Heart right ventricle (tissue), 16 donors: ENCODE data around the gene EFNA3. TPM values are rescaled to one million over a fixed set of nuclear protein-coding genes. Genes with fewer than 3 reads are reported as not detected.
A peak's percentile ranks its signal among the peaks of the same experiment; 100 is the strongest.

Experiments
- ATAC-seq, 8 donors: fragments of 200-7000 bp; cut with Tn5 transposase; one replicate each; pipeline ENCODE4 v1.9.1; 2020; ENCODE audit warnings: mild to moderate bottlenecking in 8 of 8, moderate library complexity in 8 of 8, moderate number of reproducible peaks in 1 of 8
- DNase-seq, 2 donors: peaks; one replicate each; pipeline ENCODE4 v3.0.0-alpha.2; 2020
- H3K27ac ChIP-seq, 10 donors: fragments of 200-600 bp; sonication (generic) in 2 of 10; one replicate each; pipeline versions ENCODE4 v1.5.0 to v1.8.0; 2020 to 2022; ENCODE audit warnings: mild to moderate bottlenecking in 3 of 10
- H3K27me3 ChIP-seq, 7 donors: fragments of 200-600 bp; one replicate each; pipeline ENCODE4 v1.8.0; 2021 to 2022; ENCODE audit warnings: mild to moderate bottlenecking in 2 of 7
- H3K36me3 ChIP-seq, 9 donors: fragments of 200-600 bp; sonication (generic) in 1 of 9; one replicate each; pipeline versions ENCODE4 v1.5.0 to v1.8.0; 2020 to 2022; ENCODE audit warnings: mild to moderate bottlenecking in 2 of 9
- H3K4me1 ChIP-seq, 9 donors: fragments of 200-600 bp; sonication (generic) in 1 of 9; one replicate each; pipeline versions ENCODE4 v1.5.0 to v1.8.0; 2020 to 2022; ENCODE audit warnings: mild to moderate bottlenecking in 4 of 9
- H3K4me3 ChIP-seq, 10 donors: fragments of 200-600 bp; sonication (generic) in 2 of 10; one replicate each; pipeline versions ENCODE4 v1.5.0 to v1.8.0; 2020 to 2022; ENCODE audit warnings: mild to moderate bottlenecking in 7 of 10, moderate library complexity in 2 of 10
- H3K9me3 ChIP-seq, 11 donors: fragments of 200-600 bp in 10 of 11; sonication (generic) in 2 of 11; one replicate each; pipeline versions ENCODE4 v1.5.0 to v1.8.0; 2013 to 2022; ENCODE audit warnings: mild to moderate bottlenecking in 2 of 11, control low read depth in 1 of 11, moderate library complexity in 1 of 11
- CTCF ChIP-seq, 9 donors: fragments of 200-600 bp; sonication (generic) in 2 of 9; IDR thresholded peaks; one replicate each; pipeline versions ENCODE4 v1.5.0 to v1.8.0; 2021 to 2022; ENCODE audit warnings: antibody characterized with exemption in 9 of 9, mild to moderate bottlenecking in 5 of 9, moderate library complexity in 1 of 9
- WGBS, 2 donors: extraction: QIAGEN DNeasy Blood & Tissue Kit; methylation state at CpG; one replicate each; pipeline ENCODE4 v1.1.7; 2013; ENCODE audit warnings: inconsistent platforms in 1 of 2; 5-methylcytosine and 5-hydroxymethylcytosine counted together
- intact Hi-C, 10 donors: fragments of 100-400 bp; cut with DNase I; formaldehyde crosslinking; loops; one replicate each; pipeline versions ENCODE4 v1.11.1 to v1.14.2; 2022
- polyA plus RNA-seq, 2 donors: library from polyadenylated mRNA; stranded (reverse); fragments of 200-250 nt; gene quantifications; one replicate each; pipeline ENCODE4 v1.2.3, GENCODE V29; 2013
- total RNA-seq, 10 donors: library from RNA; stranded (reverse); fragmentation: NEBNext Ultra II Directional in 3 of 10; extraction: Animal tissue kit (Norgen Biotek cat#: 25700) in 3 of 10; gene quantifications; one replicate each; pipeline versions ENCODE4 v1.2.1 to v1.2.4, GENCODE V29; 2021 to 2023
- donor health status: Arrhythmogenic right ventricular cardiomyopathy.
- donor health status: ischemic (EF 13 %, LVEDD 7.1; RV severe dilation, severe dysfunction).
- donor health status: healthy with polysubstance abuse.
- donor health status: DM: no; HTN: yes; CAD: no.
- donor health status: DM: no; HTN: no; CAD: no.
- donor health status: ischemic (EF 25% LVEDD 6.9; RV normal size, moderate dysfunction).
- donor health status: ischemic (EF 25% LVEDD 5.7; RV mildly dilated, moderate dysfunction).
- donor health status: healthy.
- donor health status: DM: yes; HTN: yes; CAD: no.
- donor health status: Ischemic cardiomyopathy.
- donor health status: ischemic (EF 35%, LVEDD 5.7; RV mildly dilated, moderate dysfunction).
- donor health status: nonischemic (EF 11% LVEDD 7.7; RV severe dilation, severe dysfunction).
- donor health status: DM: yes; HTN: yes; CAD: no.
- donor health status: PGD.
- donor health status: ischemic (EF 29% LVEDD 5.4; RV normal size, mild dysfunction).
- donor health status: nonischemic (EF 23%, LVEDD 6.1; RV moderate dilation, normal function).

EFNA3 gene
- total and polyA plus RNA-seq, 12 donors: 0.23 to 1.9 (median 0.47) TPM; not detected in 1

GRCh38 chr1:155091071-155092051, 12.7 kb downstream of the EFNA3 start:
- Histone ChIP-seq H3K4me1 (peaks cover 0 to 31% (median 21%) of the 10 kb centered on the region in 9 donors), H3K4me3 (no peak overlapping the region), H3K9me3 (no peaks in the 10 kb centered on the region), H3K27ac (no peak overlapping the region), H3K27me3 (no peaks in the 10 kb centered on the region), H3K36me3 (no peaks in the 10 kb centered on the region)
- ATAC-seq (peak; percentile 37 to 74 (median 62)), DNase-seq (peak; percentile 79 to 84)
- intact Hi-C loops: loop anchor here in 9 of 10 donors (1.0 to 5.0 kb wide), 8 partner anchors 36 to 79 kb away; partner anchors contain the start of gene EFNA1 (in 6 of the 9)
- WGBS, 2 donors: 24 to 27% methylated on average over 29 of the region's 29 CpGs
- TF ChIP-seq CTCF (IDR thresholded peaks at IDR 0.05): peak; percentile 94 to 99 (median 99)

- no peak for ATAC-seq
- no peak for DNase-seq
- Histone ChIP-seq H3K4me1 (peaks cover 0 to 26% (median 19%) of the 10 kb centered on the region in 9 donors), H3K9me3 (no peaks in the 10 kb centered on the region), H3K27ac (no peak overlapping the region), H3K4me3 (no peak overlapping the region), H3K36me3 (no peaks in the 10 kb centered on the region), H3K27me3 (no peaks in the 10 kb centered on the region)
- no peak for TF ChIP-seq CTCF (IDR thresholded peaks at IDR 0.05)
- intact Hi-C loops: loop anchor here in 8 of 10 donors (1.0 to 5.0 kb wide), 5 partner anchors 35 to 75 kb away; partner anchors contain the start of gene EFNA1 (in 6 of the 8)
- WGBS, 2 donors: 80 to 90% methylated on average over 6 of the region's 6 CpGs
Observed at GRCh38 chr1:155092131-155092530, 13.5 kb downstream of the EFNA3 start.

GRCh38 chr1:155092641-155093040, 14.0 kb downstream of the EFNA3 start:
- ATAC-seq (no peak), DNase-seq (no peak)
- no peaks in the 10 kb centered on the region for H3K27me3 ChIP-seq
- H3K9me3 ChIP-seq: no peaks in the 10 kb centered on the region
- no peak overlapping the region for H3K27ac ChIP-seq
- TF ChIP-seq CTCF (IDR thresholded peaks at IDR 0.05): no peak
- H3K4me1 ChIP-seq: peaks cover 0 to 25% (median 19%) of the 10 kb centered on the region in 9 donors
- WGBS, 2 donors: 94 to 96% methylated on average over 12 of the region's 12 CpGs
- intact Hi-C loops: loop anchor here in 8 of 10 donors (1.0 to 5.0 kb wide), 5 partner anchors 35 to 74 kb away; partner anchors contain the start of gene EFNA1 (in 6 of the 8)
- H3K4me3 ChIP-seq: no peak overlapping the region
- H3K36me3 ChIP-seq: no peaks in the 10 kb centered on the region

- intact Hi-C loops: loop anchor here (1.0 to 5.0 kb wide), 7 partner anchors 33 to 73 kb away; partner anchors contain the start of gene EFNA1 (in 6 of the 10)
- Histone ChIP-seq H3K4me3 (peak overlapping the region in 1 of 10 donors; percentile 5), H3K9me3 (no peaks in the 10 kb centered on the region), H3K4me1 (peaks cover 0 to 25% (median 19%) of the 10 kb centered on the region in 9 donors), H3K36me3 (no peaks in the 10 kb centered on the region), H3K27me3 (peaks cover 0 to 8% (median 0%) of the 10 kb centered on the region in 7 donors), H3K27ac (peak overlapping the region in 8 of 10 donors; percentile 13 to 68 (median 40))
- 10 to 13% methylated on average over 13 of the region's 13 CpGs for WGBS, 2 donors
- DNase-seq (peak; percentile 40 to 62), ATAC-seq (peak; percentile 23 to 73 (median 60))
- peak in 7 of 9 donors; percentile 30 to 61 (median 50) for TF ChIP-seq CTCF (IDR thresholded peaks at IDR 0.05)
Observed at GRCh38 chr1:155093911-155094621, 15.4 kb downstream of the EFNA3 start.
